ENCODE results near the gene SLC27A6.

- TF ChIP-seq CTCF (conservative IDR thresholded peaks at IDR 0.05; ENCODE audit: low read length) (no peak), EZH2phosphoT487 (IDR thresholded peaks at IDR 0.05; ENCODE audit: borderline replicate concordance) (no peak)
Measured at GRCh38 chr5:129053438-129053837, 88.2 kb downstream of the SLC27A6 start.

Measured in Loucy (cell line).